ENCODE results near the gene ISOC2. TPM values are rescaled to one million over a fixed set of nuclear protein-coding genes. Genes with fewer than 3 reads are reported as not detected.

Gene ISOC2
- total RNA-seq, 1 donor from 2014 or later, result 58.8 TPM

DNA sequence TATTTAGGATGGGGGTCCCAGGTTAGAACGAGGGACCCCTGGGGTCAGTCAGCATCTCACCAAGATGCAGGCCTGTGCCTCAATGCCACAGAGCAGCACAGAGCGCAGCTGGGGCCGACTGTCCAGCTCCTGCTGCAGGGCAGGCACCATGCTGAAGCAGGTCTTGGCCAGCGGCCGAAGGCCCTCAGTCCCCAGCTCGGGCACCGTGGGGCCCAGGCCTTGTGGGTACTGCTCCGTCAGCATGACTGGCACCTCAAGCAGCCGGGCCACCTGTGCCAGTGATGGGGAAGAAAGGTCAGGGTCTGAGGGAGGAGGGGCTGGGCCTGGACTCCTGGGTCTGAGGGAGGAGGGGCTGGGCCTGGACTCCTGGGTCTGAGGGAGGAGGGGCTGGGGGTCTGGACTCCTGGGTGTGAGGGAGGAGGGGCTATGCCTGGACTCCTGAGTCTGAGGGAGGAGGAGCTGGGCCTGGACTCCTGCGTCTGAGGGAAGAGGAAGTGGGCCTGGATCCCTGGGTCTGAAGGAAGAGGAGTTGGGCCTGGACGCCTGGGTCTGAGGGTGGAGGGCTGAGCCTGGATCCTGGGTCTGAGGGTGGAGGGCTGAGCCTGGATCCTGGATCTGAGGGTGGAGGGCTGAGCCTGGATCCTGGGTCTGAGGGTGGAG is 5.7 kb downstream of the ISOC2 start:
- Histone ChIP-seq H3K79me2 (ENCODE audit: insufficient read depth, low read length) (peaks cover 16% of the 10 kb centered on the region), H3K9me3 (ENCODE audit: insufficient read depth, low read depth, low read length) (no peaks in the 10 kb centered on the region), H3K9ac (ENCODE audit: low read length) (no peak overlapping the region), H3K4me1 (ENCODE audit: insufficient read depth, low read length) (peaks cover 8% of the 10 kb centered on the region), H3K27me3 (ENCODE audit: insufficient read depth, low read length) (peaks cover 12% of the 10 kb centered on the region), H3K36me3 (ENCODE audit: insufficient read depth, low read length) (no peaks in the 10 kb centered on the region), H3K4me2 (ENCODE audit: low read length) (no peak overlapping the region), H2AFZ (ENCODE audit: low read depth, low read length) (no peak overlapping the region), H4K20me1 (ENCODE audit: insufficient read depth, low read length) (peaks cover 55% of the 10 kb centered on the region), H3K4me3 (ENCODE audit: insufficient read depth, low read depth, low read length) (no peak overlapping the region), H3K27ac (ENCODE audit: low read depth, low read length) (no peak overlapping the region)
- TF ChIP-seq EZH2 (IDR thresholded peaks at IDR 0.05; ENCODE audit: insufficient read depth, low read length) (no peak), CTCF (IDR thresholded peaks at IDR 0.05; ENCODE audit: insufficient read depth, low read depth, low read length) (no peak)
- peaks cover 11% of the 10 kb centered on the region for H3K27me3 Mint-ChIP-seq (ENCODE audit: low read depth, unreplicated experiment)
- DNase-seq (ENCODE audit: low read depth), result no peak
- peaks cover 10% of the 10 kb centered on the region for H3K36me3 Mint-ChIP-seq (ENCODE audit: low read depth, unreplicated experiment)
- FAIRE-seq, result no peak
- H3K27ac Mint-ChIP-seq (ENCODE audit: unreplicated experiment), result no peak overlapping the region
- no peak overlapping the region for H3K4me3 Mint-ChIP-seq (ENCODE audit: unreplicated experiment)
- no peaks in the 10 kb centered on the region for H3K4me1 Mint-ChIP-seq (ENCODE audit: low read depth, unreplicated experiment)
- peaks cover 3% of the 10 kb centered on the region for H3K9me3 Mint-ChIP-seq (ENCODE audit: unreplicated experiment)

GRCh38 chr19:55454787-55455243 is 6.6 kb downstream of the ISOC2 start:
- H3K4me3 Mint-ChIP-seq (ENCODE audit: unreplicated experiment), result no peak overlapping the region
- Histone ChIP-seq H3K79me2 (ENCODE audit: insufficient read depth, low read length) (peaks cover 9% of the 10 kb centered on the region), H3K4me3 (ENCODE audit: insufficient read depth, low read depth, low read length) (no peak overlapping the region), H3K4me2 (ENCODE audit: low read length) (no peak overlapping the region), H3K27ac (ENCODE audit: low read depth, low read length) (no peak overlapping the region), H3K9me3 (ENCODE audit: insufficient read depth, low read depth, low read length) (no peaks in the 10 kb centered on the region), H3K36me3 (ENCODE audit: insufficient read depth, low read length) (no peaks in the 10 kb centered on the region), H3K4me1 (ENCODE audit: insufficient read depth, low read length) (no peaks in the 10 kb centered on the region), H2AFZ (ENCODE audit: low read depth, low read length) (no peak overlapping the region), H3K9ac (ENCODE audit: low read length) (no peak overlapping the region), H3K27me3 (ENCODE audit: insufficient read depth, low read length) (peaks cover 15% of the 10 kb centered on the region), H4K20me1 (ENCODE audit: insufficient read depth, low read length) (peaks cover 47% of the 10 kb centered on the region)
- H3K27me3 Mint-ChIP-seq (ENCODE audit: low read depth, unreplicated experiment), result peaks cover 15% of the 10 kb centered on the region
- DNase-seq (ENCODE audit: low read depth) (no peak), FAIRE-seq (no peak)
- TF ChIP-seq EZH2 (IDR thresholded peaks at IDR 0.05; ENCODE audit: insufficient read depth, low read length) (no peak), CTCF (IDR thresholded peaks at IDR 0.05; ENCODE audit: insufficient read depth, low read depth, low read length) (peak; percentile 47)
- peaks cover 10% of the 10 kb centered on the region for H3K36me3 Mint-ChIP-seq (ENCODE audit: low read depth, unreplicated experiment)
- H3K9me3 Mint-ChIP-seq (ENCODE audit: unreplicated experiment), result peaks cover 3% of the 10 kb centered on the region
- H3K4me1 Mint-ChIP-seq (ENCODE audit: low read depth, unreplicated experiment), result no peaks in the 10 kb centered on the region
- no peak overlapping the region for H3K27ac Mint-ChIP-seq (ENCODE audit: unreplicated experiment)

All from astrocyte (in vitro differentiated cells and primary cell).